ENCODE results near the gene MYCL.

The MYCL gene

GRCh38 chr1:39943471-39944290 is 42.0 kb upstream of the MYCL start:
- no peak for TF ChIP-seq TSHZ2 (CRISPR knock-in tag; IDR thresholded peaks at IDR 0.05)
- no peak for TF ChIP-seq ARNTL (CRISPR knock-in tag; IDR thresholded peaks at IDR 0.05; ENCODE audit: borderline replicate concordance, low read depth)
- no peak for TF ChIP-seq ZFP30 (CRISPR knock-in tag; IDR thresholded peaks at IDR 0.05)
- no peak for TF ChIP-seq BACH2 (CRISPR knock-in tag; IDR thresholded peaks at IDR 0.05; ENCODE audit: borderline replicate concordance)
- TF ChIP-seq TCF4 (CRISPR knock-in tag; IDR thresholded peaks at IDR 0.05; ENCODE audit: borderline replicate concordance) = no peak
- TF ChIP-seq ZNF565 (CRISPR knock-in tag; conservative IDR thresholded peaks at IDR 0.05; ENCODE audit: low read depth) = no peak
- no peak for TF ChIP-seq CSRNP3 (CRISPR knock-in tag; IDR thresholded peaks at IDR 0.05)
- ATAC-seq = no peak

- TF ChIP-seq TCF4 (CRISPR knock-in tag; IDR thresholded peaks at IDR 0.05; ENCODE audit: borderline replicate concordance) = no peak
- no peak for TF ChIP-seq OSR1 (CRISPR knock-in tag; IDR thresholded peaks at IDR 0.05)
- ATAC-seq = no peak
These were observed 39.5 kb upstream of the MYCL start for GRCh38 chr1:39940980-39941871.

DNA sequence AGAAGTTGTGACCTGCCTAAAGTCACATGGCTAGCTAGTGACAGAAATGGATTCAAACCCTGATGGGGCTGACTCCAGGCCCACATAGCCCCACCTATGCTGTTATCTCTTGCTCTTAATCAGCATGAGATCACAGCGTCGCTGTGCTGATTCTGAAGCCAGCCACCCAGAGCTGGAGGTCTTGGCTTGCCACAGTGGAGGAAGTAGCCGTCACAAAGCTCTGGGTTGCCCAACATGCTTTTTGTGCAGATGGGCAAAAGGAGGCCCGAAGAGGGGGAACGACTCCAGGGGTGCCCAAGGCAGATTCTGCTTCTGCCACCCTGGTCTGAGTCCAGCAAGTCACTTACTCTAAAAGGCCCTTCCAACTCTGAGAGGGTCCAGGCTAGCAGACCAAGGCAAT is 38.5 kb upstream of the MYCL start:
- TF ChIP-seq TCF4 (CRISPR knock-in tag; IDR thresholded peaks at IDR 0.05; ENCODE audit: borderline replicate concordance) = no peak
- no peak for TF ChIP-seq GLIS3 (CRISPR knock-in tag; IDR thresholded peaks at IDR 0.05)
- no peak for TF ChIP-seq SNAI2 (CRISPR knock-in tag; IDR thresholded peaks at IDR 0.05)
- no peak for ATAC-seq

- ATAC-seq = no peak
- TF ChIP-seq, protein P1, sequence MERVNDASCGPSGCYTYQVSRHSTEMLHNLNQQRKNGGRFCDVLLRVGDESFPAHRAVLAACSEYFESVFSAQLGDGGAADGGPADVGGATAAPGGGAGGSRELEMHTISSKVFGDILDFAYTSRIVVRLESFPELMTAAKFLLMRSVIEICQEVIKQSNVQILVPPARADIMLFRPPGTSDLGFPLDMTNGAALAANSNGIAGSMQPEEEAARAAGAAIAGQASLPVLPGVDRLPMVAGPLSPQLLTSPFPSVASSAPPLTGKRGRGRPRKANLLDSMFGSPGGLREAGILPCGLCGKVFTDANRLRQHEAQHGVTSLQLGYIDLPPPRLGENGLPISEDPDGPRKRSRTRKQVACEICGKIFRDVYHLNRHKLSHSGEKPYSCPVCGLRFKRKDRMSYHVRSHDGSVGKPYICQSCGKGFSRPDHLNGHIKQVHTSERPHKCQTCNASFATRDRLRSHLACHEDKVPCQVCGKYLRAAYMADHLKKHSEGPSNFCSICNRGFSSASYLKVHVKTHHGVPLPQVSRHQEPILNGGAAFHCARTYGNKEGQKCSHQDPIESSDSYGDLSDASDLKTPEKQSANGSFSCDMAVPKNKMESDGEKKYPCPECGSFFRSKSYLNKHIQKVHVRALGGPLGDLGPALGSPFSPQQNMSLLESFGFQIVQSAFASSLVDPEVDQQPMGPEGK (CRISPR knock-in tag; IDR thresholded peaks at IDR 0.05; ENCODE audit: borderline replicate concordance) = no peak
- TF ChIP-seq CREB5 (CRISPR knock-in tag; IDR thresholded peaks at IDR 0.05; ENCODE audit: low read depth) (no peak), TOX (CRISPR knock-in tag; IDR thresholded peaks at IDR 0.05; ENCODE audit: borderline replicate concordance) (no peak), TSHZ2 (CRISPR knock-in tag; IDR thresholded peaks at IDR 0.05) (no peak), ZFP3 (CRISPR knock-in tag; IDR thresholded peaks at IDR 0.05) (no peak), ZFP30 (CRISPR knock-in tag; IDR thresholded peaks at IDR 0.05) (no peak), ARNTL (CRISPR knock-in tag; IDR thresholded peaks at IDR 0.05; ENCODE audit: borderline replicate concordance, low read depth) (no peak)
These were observed 37.1 kb upstream of the MYCL start for GRCh38 chr1:39938856-39939255.

All from SK-N-SH treated with all-trans-retinoic acid at 6 μM for 48 hours (cell line).